Pancreas (tissue), 10 donors: ENCODE measurements around the gene RAD51B. TPM values are rescaled to one million over a fixed set of nuclear protein-coding genes. Genes with fewer than 3 reads are reported as not detected.
"Not testable (repeated sequence)": the region's sequence is repeated elsewhere in the genome, so short reads cannot be mapped to it uniquely, and the experiment has no call there.

Experiments
- ATAC-seq, 4 donors: fragments of 200-7000 bp; cut with Tn5 transposase; one replicate each; pipeline versions ENCODE4 v1.8.0 to v1.9.1; 2020; ENCODE audit warnings: mild to moderate bottlenecking in 4 of 4, moderate library complexity in 4 of 4
- DNase-seq, 6 donors: peaks; one replicate each; pipeline ENCODE4 v3.0.0-alpha.2; 2020
- FAIRE-seq: peaks from 2 replicates; lab custom pipeline; 2012; peaks lifted over from hg19 to GRCh38; lab: Jason Lieb, UNC
- H3K27ac ChIP-seq, 4 donors: fragments of 200-600 bp; sonication (generic); 1 replicate in 3 of 4; 2 replicates in 1 of 4; pipeline versions ENCODE4 v1.5.0 to v1.8.0; 2020
- H3K27me3 ChIP-seq, 4 donors: fragments of 200-600 bp; one replicate each; pipeline ENCODE4 v1.8.0; 2021
- H3K36me3 ChIP-seq, 3 donors: fragments of 200-600 bp; sonication (generic) in 1 of 3; one replicate each; pipeline versions ENCODE4 v1.5.0 to v1.8.0; 2020 to 2021
- H3K4me1 ChIP-seq, 3 donors: fragments of 200-600 bp; one replicate each; pipeline ENCODE4 v1.8.0; 2021
- H3K4me3 ChIP-seq, 4 donors: fragments of 200-600 bp; sonication (generic) in 2 of 4; one replicate each; pipeline versions ENCODE4 v1.5.0 to v1.8.0; 2020 to 2021
- H3K9me3 ChIP-seq, 4 donors: fragments of 200-600 bp; one replicate each; pipeline ENCODE4 v1.8.0; 2021
- WGBS, 2 donors: extraction: QIAGEN DNeasy Blood & Tissue Kit; methylation state at CpG; one replicate each; pipeline ENCODE4 v1.1.7; 2013; 5-methylcytosine and 5-hydroxymethylcytosine counted together
- intact Hi-C, 3 donors: fragments of 100-400 bp; cut with DNase I; formaldehyde crosslinking; loops; one replicate each; pipeline versions ENCODE4 v1.11.1 to v1.14.2; 2022
- polyA plus RNA-seq, 2 donors: library from polyadenylated mRNA; stranded (reverse); fragments of 200-250 nt; gene quantifications; one replicate each; pipeline ENCODE4 v1.2.3, GENCODE V29; 2013
- total RNA-seq, 6 donors: library from RNA; stranded (reverse); fragmentation: NEBNext Ultra II Directional in 4 of 6; extraction: Animal tissue kit (Norgen Biotek cat#: 25700) in 4 of 6; gene quantifications; one replicate each; pipeline versions ENCODE4 v1.2.1 to v1.2.4, GENCODE V29; 2021 to 2023
- TF ChIP-seq, protein P1 (sequence below), 4 donors: fragments of 200-600 bp; sonication (generic) in 3 of 4; IDR thresholded peaks; one replicate each; pipeline versions ENCODE4 v1.5.0 to v1.8.0; 2021; ENCODE audit warnings: antibody characterized with exemption in 4 of 4
- donor health status: healthy with polysubstance abuse.
- donor health status: DM: no; HTN: no; CAD: no; lungs with moderate emphysema.
- donor health status: DM: no; HTN: no; CAD: no.
- donor health status: control.
- donor health status: control.
- donor health status: Bipolar disorder and iron deficiency.
- donor health status: DM: yes; HTN: yes; CAD: no.
- donor health status: DM: no; HTN: no; CAD: no.
- donor health status: DM: no; HTN: no; CAD: no.
- donor health status: DM: yes; HTN: yes; CAD: no.

The RAD51B gene
- total and polyA plus RNA-seq, 8 donors: 1.1 to 17.3 (median 5.8) TPM

DNA sequence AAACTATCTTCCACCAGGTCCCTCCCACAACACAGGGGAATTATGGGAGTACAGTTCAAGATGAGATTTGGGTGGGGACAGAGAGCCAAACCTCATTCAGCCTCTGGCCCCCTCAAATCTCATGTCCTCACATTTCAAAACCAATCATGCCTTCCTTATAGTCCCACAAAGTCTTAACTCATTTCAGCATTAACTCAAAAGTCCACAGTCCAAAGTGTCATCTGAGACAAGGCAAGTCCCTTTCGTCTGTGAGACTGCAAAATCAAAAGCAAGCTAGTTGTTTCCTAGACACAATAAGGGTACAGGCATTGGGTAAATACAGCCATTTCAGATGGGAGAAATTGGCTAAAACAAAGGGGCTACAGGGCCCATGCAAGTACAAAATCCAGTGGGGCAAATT is 147.6 kb downstream of the RAD51B start:
- FAIRE-seq: no peak
- Histone ChIP-seq H3K4me3 (no peak overlapping the region), H3K9me3 (no peaks in the 10 kb centered on the region), H3K27me3 (no peaks in the 10 kb centered on the region), H3K27ac (no peak overlapping the region), H3K36me3 (no peaks in the 10 kb centered on the region), H3K4me1 (peaks cover 16 to 29% (median 16%) of the 10 kb centered on the region in 3 donors)
- intact Hi-C loops: no loop called here
- 96 to 97% methylated on average over 1 of the region's 1 CpG for WGBS, 2 donors
- no peak for ATAC-seq
- DNase-seq: no peak
- TF ChIP-seq, protein P1, sequence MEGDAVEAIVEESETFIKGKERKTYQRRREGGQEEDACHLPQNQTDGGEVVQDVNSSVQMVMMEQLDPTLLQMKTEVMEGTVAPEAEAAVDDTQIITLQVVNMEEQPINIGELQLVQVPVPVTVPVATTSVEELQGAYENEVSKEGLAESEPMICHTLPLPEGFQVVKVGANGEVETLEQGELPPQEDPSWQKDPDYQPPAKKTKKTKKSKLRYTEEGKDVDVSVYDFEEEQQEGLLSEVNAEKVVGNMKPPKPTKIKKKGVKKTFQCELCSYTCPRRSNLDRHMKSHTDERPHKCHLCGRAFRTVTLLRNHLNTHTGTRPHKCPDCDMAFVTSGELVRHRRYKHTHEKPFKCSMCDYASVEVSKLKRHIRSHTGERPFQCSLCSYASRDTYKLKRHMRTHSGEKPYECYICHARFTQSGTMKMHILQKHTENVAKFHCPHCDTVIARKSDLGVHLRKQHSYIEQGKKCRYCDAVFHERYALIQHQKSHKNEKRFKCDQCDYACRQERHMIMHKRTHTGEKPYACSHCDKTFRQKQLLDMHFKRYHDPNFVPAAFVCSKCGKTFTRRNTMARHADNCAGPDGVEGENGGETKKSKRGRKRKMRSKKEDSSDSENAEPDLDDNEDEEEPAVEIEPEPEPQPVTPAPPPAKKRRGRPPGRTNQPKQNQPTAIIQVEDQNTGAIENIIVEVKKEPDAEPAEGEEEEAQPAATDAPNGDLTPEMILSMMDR (IDR thresholded peaks at IDR 0.05): no peak

DNA sequence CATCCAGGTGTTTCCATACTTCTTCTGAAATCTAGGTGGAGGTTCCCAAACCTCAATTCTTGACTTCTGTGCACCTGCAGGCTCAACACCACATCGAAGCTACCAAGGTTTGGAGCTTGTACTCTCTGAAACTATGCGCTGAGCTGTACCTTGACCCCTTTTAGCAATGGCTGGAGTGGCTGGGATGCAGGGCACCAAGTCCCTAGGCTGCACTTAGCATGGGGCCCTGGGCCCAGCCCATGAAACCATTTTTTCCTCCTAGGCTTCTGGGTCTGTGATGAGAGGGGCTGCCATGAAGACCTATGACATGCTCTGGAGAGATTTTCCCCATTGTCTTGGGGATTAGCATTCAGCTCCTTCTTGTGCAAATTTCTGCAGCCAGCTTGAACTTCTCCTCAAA is 148.4 kb downstream of the RAD51B start:
- H3K4me1 ChIP-seq: peaks cover 11 to 28% (median 16%) of the 10 kb centered on the region in 3 donors
- FAIRE-seq: not testable (repeated sequence)

DNA sequence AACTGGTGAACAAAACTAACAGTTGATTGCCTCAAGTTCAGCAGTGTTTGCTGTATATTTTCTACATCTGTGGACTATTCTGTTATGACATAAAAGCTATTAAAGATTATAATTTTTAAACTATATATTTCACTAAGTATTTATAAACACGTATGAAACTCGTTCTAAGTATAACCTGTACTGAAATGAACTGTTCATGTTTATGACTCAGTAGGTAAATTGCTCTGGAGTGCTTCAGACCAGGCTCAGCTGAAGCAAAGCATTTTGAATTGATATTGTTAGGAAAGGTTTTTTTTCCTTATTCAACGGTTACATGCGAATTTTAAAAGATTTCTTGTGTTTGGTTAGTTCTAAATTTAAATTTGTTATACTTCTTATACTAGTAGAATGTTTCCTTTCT is 151.3 kb downstream of the RAD51B start:
- Histone ChIP-seq H3K36me3 (no peaks in the 10 kb centered on the region), H3K27me3 (no peaks in the 10 kb centered on the region), H3K4me3 (no peak overlapping the region), H3K9me3 (no peaks in the 10 kb centered on the region), H3K4me1 (peaks cover 0 to 19% (median 7%) of the 10 kb centered on the region in 3 donors), H3K27ac (no peak overlapping the region)
- TF ChIP-seq, protein P1 (IDR thresholded peaks at IDR 0.05): no peak
- intact Hi-C loops: no loop called here
- 91 to 96% methylated on average over 4 of the region's 4 CpGs for WGBS, 2 donors
- ATAC-seq (no peak), DNase-seq (no peak), FAIRE-seq (peak; percentile 75)

More for the DNA sequence above, 148.4 kb downstream of the RAD51B start:
- DNase-seq, H3K4me3 ChIP-seq, H3K27me3 ChIP-seq, H3K9me3 ChIP-seq, intact Hi-C loops, ATAC-seq, H3K36me3 ChIP-seq, H3K27ac ChIP-seq: not testable (repeated sequence)
- 89 to 90% methylated on average over 2 of the region's 2 CpGs for WGBS, 2 donors

DNA sequence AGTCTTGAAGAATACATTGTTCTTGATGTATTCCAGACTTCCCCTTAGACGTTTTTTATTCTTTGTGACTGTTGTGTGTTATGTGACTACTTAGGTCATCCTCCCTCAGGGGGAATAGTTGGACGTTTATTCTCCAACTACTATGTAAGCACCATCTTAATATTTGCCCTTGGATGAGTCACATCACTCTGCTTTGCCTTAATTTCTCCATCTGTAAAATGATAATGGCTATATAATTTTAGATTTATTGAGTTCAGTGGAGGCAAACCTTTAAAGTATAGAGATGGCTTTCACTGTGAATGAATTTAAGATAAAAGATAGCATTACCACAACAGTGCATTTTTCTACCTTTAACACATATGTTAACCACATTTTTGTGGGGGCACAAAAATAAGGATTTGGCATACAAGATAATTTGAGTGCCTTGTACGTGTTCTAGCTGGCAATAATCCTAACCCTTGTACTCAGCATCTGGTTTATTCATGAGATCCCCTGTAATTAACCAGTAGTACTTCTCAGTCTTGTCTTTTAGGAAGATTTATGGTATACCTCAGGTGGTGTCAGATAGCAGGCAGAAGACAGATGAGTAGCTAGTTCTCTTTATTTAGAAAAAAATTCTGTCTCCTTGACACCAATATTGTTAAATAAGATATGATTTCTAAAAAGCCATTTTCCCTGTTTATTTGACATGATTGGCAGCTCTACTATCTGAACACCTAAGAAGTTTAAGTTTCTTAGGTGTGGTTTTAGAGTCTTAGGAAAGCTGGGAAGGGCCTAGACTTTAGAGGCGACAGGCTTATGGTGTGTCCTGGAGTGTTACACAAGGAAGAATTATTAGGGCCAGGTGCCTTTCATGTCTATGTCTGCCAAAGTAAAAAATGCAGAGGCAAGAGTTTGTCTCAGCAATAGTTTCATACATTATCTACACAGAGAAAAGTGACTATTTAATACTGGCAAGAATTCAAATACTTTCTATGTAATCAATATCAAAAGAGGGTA is 152.3 kb downstream of the RAD51B start:
- peak in 1 of 4 donors; percentile 63 for ATAC-seq
- WGBS, 2 donors: 65 to 75% methylated on average over 4 of the region's 4 CpGs
- Histone ChIP-seq H3K27ac (no peak overlapping the region), H3K4me1 (peaks cover 0 to 20% (median 7%) of the 10 kb centered on the region in 3 donors), H3K36me3 (no peaks in the 10 kb centered on the region), H3K27me3 (no peaks in the 10 kb centered on the region), H3K9me3 (no peaks in the 10 kb centered on the region), H3K4me3 (no peak overlapping the region)
- TF ChIP-seq, protein P1 (IDR thresholded peaks at IDR 0.05): no peak
- no peak for DNase-seq
- peak; percentile 34 for FAIRE-seq
- intact Hi-C loops: no loop called here

DNA sequence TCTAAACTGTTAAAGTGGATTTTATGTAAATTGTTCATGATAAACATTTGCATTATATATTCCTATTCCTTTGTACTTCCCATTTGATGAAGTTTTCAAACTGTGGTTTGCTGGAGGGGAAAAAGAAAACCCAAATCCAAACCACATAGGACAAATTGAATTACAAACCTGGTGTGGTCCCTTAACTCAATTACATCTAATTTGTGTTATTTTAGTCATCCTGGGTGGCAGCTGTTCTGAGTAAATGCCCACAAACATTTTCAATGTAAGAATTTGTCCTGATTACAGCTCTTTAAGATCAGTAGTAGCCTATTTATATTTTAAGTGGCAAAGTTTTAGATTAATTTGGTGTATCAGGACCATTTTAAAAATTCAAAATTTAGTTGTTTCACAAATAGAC is 153.9 kb downstream of the RAD51B start:
- intact Hi-C loops: no loop called here
- TF ChIP-seq, protein P1 (IDR thresholded peaks at IDR 0.05): no peak
- Histone ChIP-seq H3K27ac (no peak overlapping the region), H3K27me3 (no peaks in the 10 kb centered on the region), H3K4me1 (peaks cover 9 to 31% (median 19%) of the 10 kb centered on the region in 3 donors), H3K9me3 (no peaks in the 10 kb centered on the region), H3K4me3 (no peak overlapping the region), H3K36me3 (no peaks in the 10 kb centered on the region)
- no peak for DNase-seq
- peak; percentile 23 for FAIRE-seq
- no peak for ATAC-seq
